CD14-positive monocyte (primary cell): ENCODE measurements around the gene PPM1B. TPM values are rescaled to one million over a fixed set of nuclear protein-coding genes. Genes with fewer than 3 reads are reported as not detected.
A peak's percentile ranks its signal among the peaks of the same experiment; 100 is the strongest.

Experiments used
- DNase-seq, 3 donors: peaks; one replicate each; pipeline ENCODE4 v3.0.0-alpha.2; 2011 to 2022
- H2AFZ ChIP-seq: 2 replicates; pipeline ENCODE4 v1.6.0; 2012; ENCODE audit warnings: mild to moderate bottlenecking, low read depth, low read length, inconsistent platforms; ENCODE audit not compliant: insufficient read depth, poor library complexity, severe bottlenecking
- H3K27ac ChIP-seq, 2 donors: 1 replicate in 1 of 2; 2 replicates in 1 of 2; pipeline ENCODE4 v1.5.1; 2012 to 2013; ENCODE audit warnings: low read length in 2 of 2, control low read depth in 1 of 2, inconsistent platforms in 1 of 2, low read depth in 1 of 2, mild to moderate bottlenecking in 1 of 2
- H3K27me3 ChIP-seq, 2 donors: one replicate each; pipeline versions ENCODE4 v1.6.0 to v1.6.1; 2011 to 2013; ENCODE audit warnings: low read length in 2 of 2; ENCODE audit not compliant: control insufficient read depth in 2 of 2, insufficient read depth in 2 of 2
- H3K36me3 ChIP-seq, 2 donors: replicated peaks in 1 of 2; 1 replicate in 1 of 2; 2 replicates in 1 of 2; pipeline versions ENCODE4 v1.5.1 to v1.6.1; 2012 to 2013; ENCODE audit warnings: low read length in 2 of 2, control low read depth in 1 of 2, inconsistent platforms in 1 of 2, mild to moderate bottlenecking in 1 of 2; ENCODE audit not compliant: insufficient read depth in 2 of 2, control insufficient read depth in 1 of 2
- H3K4me1 ChIP-seq, 2 donors: 1 replicate in 1 of 2; 2 replicates in 1 of 2; pipeline versions ENCODE4 v1.5.1 to v1.6.1; 2012 to 2013; ENCODE audit warnings: low read length in 2 of 2, control low read depth in 1 of 2, inconsistent platforms in 1 of 2, mild to moderate bottlenecking in 1 of 2, moderate library complexity in 1 of 2; ENCODE audit not compliant: insufficient read depth in 2 of 2, control insufficient read depth in 1 of 2
- H3K4me2 ChIP-seq: replicated peaks from 2 replicates; pipeline ENCODE3; 2012; ENCODE audit warnings: low read length, moderate library complexity, mild to moderate bottlenecking; ENCODE audit not compliant: poor library complexity, severe bottlenecking; ENCODE audit errors: extremely low read depth
- H3K4me3 ChIP-seq, 3 experiments: fragments of 200-600 bp in 1 of 3; sonication (generic) in 1 of 3; replicated peaks in 1 of 3; 1 replicate in 2 of 3; 2 replicates in 1 of 3; pipeline ENCODE4 v1.5.1; 2011 to 2013; ENCODE audit warnings: low read length in 3 of 3, mild to moderate bottlenecking in 3 of 3, control low read depth in 2 of 3, low read depth in 2 of 3, inconsistent platforms in 1 of 3, moderate library complexity in 1 of 3
- H3K79me2 ChIP-seq: 2 replicates; pipeline ENCODE4 v1.6.0; 2012; ENCODE audit warnings: mild to moderate bottlenecking, control low read depth, inconsistent platforms, low read length, moderate library complexity; ENCODE audit not compliant: insufficient read depth
- H3K9ac ChIP-seq: 2 replicates; pipeline ENCODE4 v1.6.0; 2017; ENCODE audit warnings: low read length, mild to moderate bottlenecking; ENCODE audit not compliant: insufficient read depth, poor library complexity, severe bottlenecking
- H3K9me3 ChIP-seq, 2 donors: replicated peaks in 1 of 2; 1 replicate in 1 of 2; 2 replicates in 1 of 2; pipeline versions ENCODE4 v1.5.1 to v1.6.1; 2012 to 2013; ENCODE audit warnings: low read length in 2 of 2, control low read depth in 1 of 2; ENCODE audit not compliant: control insufficient read depth in 1 of 2, insufficient read depth in 1 of 2
- H4K20me1 ChIP-seq: 2 replicates; pipeline ENCODE4 v1.6.0; 2012; ENCODE audit warnings: mild to moderate bottlenecking, low read length, control low read depth, moderate library complexity; ENCODE audit not compliant: insufficient read depth
- H3K27ac Mint-ChIP-seq, 7 donors: one replicate each; pipeline ENCODE4 v1.8.0; 2020; ENCODE audit warnings: mild to moderate bottlenecking in 7 of 7, mixed read lengths in 7 of 7, moderate library complexity in 6 of 7, inconsistent platforms in 2 of 7
- H3K27me3 Mint-ChIP-seq, 3 donors: one replicate each; pipeline ENCODE4 v1.8.0; 2021 to 2022; ENCODE audit warnings: low read depth in 3 of 3, mild to moderate bottlenecking in 3 of 3, mixed read lengths in 3 of 3, moderate library complexity in 3 of 3, inconsistent platforms in 1 of 3
- H3K36me3 Mint-ChIP-seq, 2 donors: one replicate each; pipeline ENCODE4 v1.8.0; 2020; ENCODE audit warnings: mixed read lengths in 2 of 2, inconsistent platforms in 1 of 2, mild to moderate bottlenecking in 1 of 2
- H3K4me1 Mint-ChIP-seq: one replicate; pipeline ENCODE4 v1.8.0; 2020; ENCODE audit warnings: mild to moderate bottlenecking, mixed read lengths
- H3K4me3 Mint-ChIP-seq, 2 donors: one replicate each; pipeline ENCODE4 v1.8.0; 2020; ENCODE audit warnings: mild to moderate bottlenecking in 2 of 2, mixed read lengths in 2 of 2, moderate library complexity in 1 of 2
- H3K9me3 Mint-ChIP-seq, 7 donors: one replicate each; pipeline ENCODE4 v1.8.0; 2020 to 2022; ENCODE audit warnings: mixed read lengths in 7 of 7, mild to moderate bottlenecking in 6 of 7, moderate library complexity in 6 of 7, inconsistent platforms in 2 of 7
- WGBS: methylation state at CpG from one replicate; pipeline ENCODE4 v1.1.5; 2013; ENCODE audit warnings: missing lambda C conversion rate; ENCODE audit not compliant: insufficient coverage; 5-methylcytosine and 5-hydroxymethylcytosine counted together
- intact Hi-C, 2 donors: fragments of 100-400 bp; cut with micrococcal nuclease; formaldehyde crosslinking; loops; one replicate each; pipeline versions ENCODE4 v1.15.0 to v1.15.1; 2023
- polyA plus RNA-seq, 3 donors: library from polyadenylated mRNA; depleted of rRNA in 1 of 3; unstranded in 2 of 3; stranded (reverse) in 1 of 3; fragments of 300-500 nt in 2 of 3; fragments of >200 nt in 1 of 3; fragmentation: Illumina TruSeq in 2 of 3; gene quantifications; 1 replicate in 2 of 3; 2 replicates in 1 of 3; pipeline ENCODE4 v1.2.3, GENCODE V29; 2012 to 2021
- TF ChIP-seq, protein P1 (sequence below): fragments of 200-600 bp; IDR thresholded peaks from one replicate; pipeline ENCODE4 v1.8.0; 2022; ENCODE audit warnings: antibody characterized with exemption, mild to moderate bottlenecking

PPM1B gene
- polyA plus RNA-seq, 3 donors, result 17.7 to 34.6 (median 24.9) TPM

DNA sequence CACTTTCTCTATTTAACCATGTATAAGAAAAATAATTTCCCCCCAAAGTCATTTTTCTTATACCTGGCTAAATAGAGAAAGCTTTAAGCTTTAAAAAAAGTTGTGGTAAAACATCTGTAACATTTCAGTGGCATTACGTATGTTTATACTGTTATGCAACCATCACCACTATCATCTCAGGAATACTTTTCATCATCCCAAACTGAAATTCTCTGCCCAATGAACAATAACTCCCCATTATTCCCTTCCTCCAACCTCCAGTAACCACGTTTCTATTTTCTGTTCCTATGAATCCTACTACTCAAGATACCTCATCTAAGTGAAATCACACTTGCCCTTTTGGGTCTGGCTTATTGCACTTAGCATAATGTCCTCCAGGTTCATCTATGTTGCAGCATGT is 104.9 kb downstream of the PPM1B start:
- WGBS, result 49% methylated on average over 2 of the region's 2 CpGs
- Histone ChIP-seq H3K27me3 (no peaks in the 10 kb centered on the region), H3K27ac (no peak overlapping the region), H3K4me1 (no peaks in the 10 kb centered on the region), H3K79me2 (no peaks in the 10 kb centered on the region), H4K20me1 (no peaks in the 10 kb centered on the region), H3K36me3 (no peaks in the 10 kb centered on the region), H3K9ac (no peak overlapping the region), H2AFZ (no peak overlapping the region), H3K9me3 (peaks cover 0 to 4% of the 10 kb centered on the region in 2 donors), H3K4me2 (no peak overlapping the region), H3K4me3 (no peak overlapping the region)
- no peak overlapping the region for H3K4me3 Mint-ChIP-seq
- no peaks in the 10 kb centered on the region for H3K36me3 Mint-ChIP-seq
- intact Hi-C loops, result no loop called here
- H3K9me3 Mint-ChIP-seq, result peaks cover 0 to 6% (median 3%) of the 10 kb centered on the region in 7 donors
- H3K27me3 Mint-ChIP-seq, result no peaks in the 10 kb centered on the region
- TF ChIP-seq, protein P1, sequence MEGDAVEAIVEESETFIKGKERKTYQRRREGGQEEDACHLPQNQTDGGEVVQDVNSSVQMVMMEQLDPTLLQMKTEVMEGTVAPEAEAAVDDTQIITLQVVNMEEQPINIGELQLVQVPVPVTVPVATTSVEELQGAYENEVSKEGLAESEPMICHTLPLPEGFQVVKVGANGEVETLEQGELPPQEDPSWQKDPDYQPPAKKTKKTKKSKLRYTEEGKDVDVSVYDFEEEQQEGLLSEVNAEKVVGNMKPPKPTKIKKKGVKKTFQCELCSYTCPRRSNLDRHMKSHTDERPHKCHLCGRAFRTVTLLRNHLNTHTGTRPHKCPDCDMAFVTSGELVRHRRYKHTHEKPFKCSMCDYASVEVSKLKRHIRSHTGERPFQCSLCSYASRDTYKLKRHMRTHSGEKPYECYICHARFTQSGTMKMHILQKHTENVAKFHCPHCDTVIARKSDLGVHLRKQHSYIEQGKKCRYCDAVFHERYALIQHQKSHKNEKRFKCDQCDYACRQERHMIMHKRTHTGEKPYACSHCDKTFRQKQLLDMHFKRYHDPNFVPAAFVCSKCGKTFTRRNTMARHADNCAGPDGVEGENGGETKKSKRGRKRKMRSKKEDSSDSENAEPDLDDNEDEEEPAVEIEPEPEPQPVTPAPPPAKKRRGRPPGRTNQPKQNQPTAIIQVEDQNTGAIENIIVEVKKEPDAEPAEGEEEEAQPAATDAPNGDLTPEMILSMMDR, result no peak
- peak overlapping the region in 1 of 7 donors; percentile 4 for H3K27ac Mint-ChIP-seq
- H3K4me1 Mint-ChIP-seq, result no peaks in the 10 kb centered on the region
- no peak for DNase-seq

DNA sequence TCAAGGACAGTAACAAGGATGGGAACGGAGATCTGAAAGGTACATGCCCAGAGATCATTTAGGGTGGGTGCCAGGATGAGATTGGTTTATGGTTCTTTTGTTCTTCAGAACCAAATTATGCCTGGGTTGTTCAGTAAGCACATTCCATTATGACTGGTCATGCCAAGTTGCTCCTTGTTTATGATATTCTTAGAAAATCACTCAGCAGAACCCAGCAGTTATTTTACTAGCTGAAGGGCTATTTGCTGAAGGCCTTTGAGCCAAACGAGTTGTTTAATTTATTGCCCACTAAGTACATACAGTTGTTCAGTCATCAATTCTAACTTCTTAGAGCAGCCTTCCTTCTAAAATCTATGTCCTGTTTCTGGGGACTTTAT is 107.2 kb downstream of the PPM1B start:
- Histone ChIP-seq H3K27me3 (no peaks in the 10 kb centered on the region), H3K79me2 (no peaks in the 10 kb centered on the region), H3K9me3 (peaks cover 0 to 4% of the 10 kb centered on the region in 2 donors), H3K4me3 (no peak overlapping the region), H3K9ac (no peak overlapping the region), H3K4me2 (no peak overlapping the region), H3K36me3 (no peaks in the 10 kb centered on the region), H4K20me1 (no peaks in the 10 kb centered on the region), H2AFZ (no peak overlapping the region), H3K27ac (no peak overlapping the region), H3K4me1 (no peaks in the 10 kb centered on the region)
- no peak for DNase-seq
- no peak overlapping the region for H3K27ac Mint-ChIP-seq
- H3K9me3 Mint-ChIP-seq, result peaks cover 0 to 3% (median under 1%) of the 10 kb centered on the region in 7 donors
- no peaks in the 10 kb centered on the region for H3K27me3 Mint-ChIP-seq
- intact Hi-C loops, result no loop called here
- no peaks in the 10 kb centered on the region for H3K4me1 Mint-ChIP-seq
- no peaks in the 10 kb centered on the region for H3K36me3 Mint-ChIP-seq
- WGBS, result 100% methylated on average over 1 of the region's 2 CpGs
- no peak overlapping the region for H3K4me3 Mint-ChIP-seq
- TF ChIP-seq, protein P1, result no peak
